Neural progenitor cell (in vitro differentiated cells): Measurements from ENCODE around the gene TNF. TPM values are rescaled to one million over a fixed set of nuclear protein-coding genes. Genes with fewer than 3 reads are reported as not detected.

Experiments used
- DNase-seq: peaks from one replicate; pipeline ENCODE4 v3.0.0-alpha.2; 2016; ENCODE audit warnings: low spot score
- H2AFZ ChIP-seq: fragments of 200-600 bp; sonication (generic); replicated peaks from 2 replicates; pipeline ENCODE4 v1.6.1; 2016; ENCODE audit warnings: antibody characterized with exemption
- H3F3A ChIP-seq: fragments of 200-600 bp; sonication (generic); 2 replicates; pipeline ENCODE4 v1.6.1; 2016; ENCODE audit warnings: antibody characterized with exemption, low read depth
- H3K27ac ChIP-seq: fragments of 200-600 bp; sonication (generic); 2 replicates; pipeline ENCODE4 v1.5.1; 2016; ENCODE audit warnings: mild to moderate bottlenecking
- H3K27me3 ChIP-seq: fragments of 200-600 bp; sonication (generic); 2 replicates; pipeline ENCODE4 v1.6.1; 2016; ENCODE audit warnings: mild to moderate bottlenecking, moderate library complexity
- H3K36me3 ChIP-seq: fragments of 200-600 bp; sonication (generic); 2 replicates; pipeline ENCODE4 v1.5.1; 2016
- H3K4me1 ChIP-seq: fragments of 200-600 bp; sonication (generic); 2 replicates; pipeline ENCODE4 v1.6.1; 2016; ENCODE audit warnings: mixed run types
- H3K4me2 ChIP-seq: fragments of 200-600 bp; sonication (generic); 2 replicates; pipeline ENCODE4 v1.6.1; 2016
- H3K4me3 ChIP-seq: fragments of 200-600 bp; sonication (generic); 2 replicates; pipeline ENCODE4 v1.5.1; 2016
- H3K79me2 ChIP-seq: fragments of 200-600 bp; sonication (generic); 2 replicates; pipeline ENCODE4 v1.6.1; 2016; ENCODE audit warnings: low read depth
- H3K9ac ChIP-seq: fragments of 200-600 bp; sonication (generic); 2 replicates; pipeline ENCODE4 v1.6.1; 2016
- H3K9me3 ChIP-seq: fragments of 200-600 bp; sonication (generic); 2 replicates; pipeline ENCODE4 v1.5.1; 2016; ENCODE audit warnings: low read depth
- H4K20me1 ChIP-seq: fragments of 200-600 bp; sonication (generic); 2 replicates; pipeline ENCODE4 v1.6.1; 2016; ENCODE audit warnings: low read depth
- H3K27ac Mint-ChIP-seq: 3 replicates; pipeline ENCODE4 v1.8.0; 2021; ENCODE audit warnings: mixed read lengths
- H3K27me3 Mint-ChIP-seq: 2 replicates; pipeline ENCODE4 v1.8.0; 2022; ENCODE audit warnings: low read depth, mild to moderate bottlenecking, inconsistent platforms, moderate library complexity, mixed read lengths; ENCODE audit not compliant: insufficient read depth
- H3K36me3 Mint-ChIP-seq: 3 replicates; pipeline ENCODE4 v1.8.0; 2021; ENCODE audit warnings: mixed read lengths
- H3K4me1 Mint-ChIP-seq: 3 replicates; pipeline ENCODE4 v1.8.0; 2021; ENCODE audit warnings: mixed read lengths
- H3K4me3 Mint-ChIP-seq: 3 replicates; pipeline ENCODE4 v1.8.0; 2021; ENCODE audit warnings: mild to moderate bottlenecking, moderate library complexity, mixed read lengths
- H3K9me3 Mint-ChIP-seq: 3 replicates; pipeline ENCODE4 v1.8.0; 2020; ENCODE audit warnings: mixed read lengths
- EZH2 ChIP-seq: fragments of 200-600 bp; sonication (generic); IDR thresholded peaks from 2 replicates; pipeline ENCODE4 v1.6.1; 2017; ENCODE audit warnings: antibody characterized with exemption, mild to moderate bottlenecking, moderate library complexity
- EZH2phosphoT487 ChIP-seq: fragments of 200-600 bp; sonication (generic); IDR thresholded peaks from 2 replicates; pipeline ENCODE4 v1.6.1; 2017; ENCODE audit warnings: antibody characterized with exemption
- total RNA-seq: library from RNA; depleted of rRNA; stranded (reverse); fragments of >200 nt; gene quantifications from 2 replicates; pipeline ENCODE4 v1.2.3, GENCODE V29; 2015; ENCODE audit warnings: low replicate concordance
- TF ChIP-seq, protein P1 (sequence below): fragments of 200-600 bp; sonication (generic); IDR thresholded peaks from 2 replicates; pipeline ENCODE4 v1.5.1; 2017; ENCODE audit warnings: antibody characterized with exemption, mild to moderate bottlenecking

Gene TNF
- total RNA-seq, 1 donor from 2014 or later: not detected

GRCh38 chr6:31558318-31558625 lies 17.1 kb upstream of the TNF start:
- DNase-seq: no peak
- Histone ChIP-seq H3K27ac (no peak overlapping the region), H3K36me3 (no peaks in the 10 kb centered on the region), H4K20me1 (no peaks in the 10 kb centered on the region), H3K27me3 (no peaks in the 10 kb centered on the region), H3K9me3 (no peaks in the 10 kb centered on the region), H3K9ac (no peak overlapping the region), H3K4me1 (no peaks in the 10 kb centered on the region), H3F3A (no peaks in the 10 kb centered on the region), H3K4me3 (no peak overlapping the region), H3K4me2 (no peak overlapping the region), H3K79me2 (peaks cover 3% of the 10 kb centered on the region), H2AFZ (no peak overlapping the region)
- Mint-ChIP-seq H3K4me3 (no peak overlapping the region), H3K36me3 (peaks cover 12% of the 10 kb centered on the region), H3K27ac (no peak overlapping the region), H3K4me1 (no peaks in the 10 kb centered on the region), H3K9me3 (no peaks in the 10 kb centered on the region), H3K27me3 (no peaks in the 10 kb centered on the region)
- TF ChIP-seq, protein P1, sequence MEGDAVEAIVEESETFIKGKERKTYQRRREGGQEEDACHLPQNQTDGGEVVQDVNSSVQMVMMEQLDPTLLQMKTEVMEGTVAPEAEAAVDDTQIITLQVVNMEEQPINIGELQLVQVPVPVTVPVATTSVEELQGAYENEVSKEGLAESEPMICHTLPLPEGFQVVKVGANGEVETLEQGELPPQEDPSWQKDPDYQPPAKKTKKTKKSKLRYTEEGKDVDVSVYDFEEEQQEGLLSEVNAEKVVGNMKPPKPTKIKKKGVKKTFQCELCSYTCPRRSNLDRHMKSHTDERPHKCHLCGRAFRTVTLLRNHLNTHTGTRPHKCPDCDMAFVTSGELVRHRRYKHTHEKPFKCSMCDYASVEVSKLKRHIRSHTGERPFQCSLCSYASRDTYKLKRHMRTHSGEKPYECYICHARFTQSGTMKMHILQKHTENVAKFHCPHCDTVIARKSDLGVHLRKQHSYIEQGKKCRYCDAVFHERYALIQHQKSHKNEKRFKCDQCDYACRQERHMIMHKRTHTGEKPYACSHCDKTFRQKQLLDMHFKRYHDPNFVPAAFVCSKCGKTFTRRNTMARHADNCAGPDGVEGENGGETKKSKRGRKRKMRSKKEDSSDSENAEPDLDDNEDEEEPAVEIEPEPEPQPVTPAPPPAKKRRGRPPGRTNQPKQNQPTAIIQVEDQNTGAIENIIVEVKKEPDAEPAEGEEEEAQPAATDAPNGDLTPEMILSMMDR: no peak
- TF ChIP-seq EZH2phosphoT487: no peak
- TF ChIP-seq EZH2: no peak

DNA sequence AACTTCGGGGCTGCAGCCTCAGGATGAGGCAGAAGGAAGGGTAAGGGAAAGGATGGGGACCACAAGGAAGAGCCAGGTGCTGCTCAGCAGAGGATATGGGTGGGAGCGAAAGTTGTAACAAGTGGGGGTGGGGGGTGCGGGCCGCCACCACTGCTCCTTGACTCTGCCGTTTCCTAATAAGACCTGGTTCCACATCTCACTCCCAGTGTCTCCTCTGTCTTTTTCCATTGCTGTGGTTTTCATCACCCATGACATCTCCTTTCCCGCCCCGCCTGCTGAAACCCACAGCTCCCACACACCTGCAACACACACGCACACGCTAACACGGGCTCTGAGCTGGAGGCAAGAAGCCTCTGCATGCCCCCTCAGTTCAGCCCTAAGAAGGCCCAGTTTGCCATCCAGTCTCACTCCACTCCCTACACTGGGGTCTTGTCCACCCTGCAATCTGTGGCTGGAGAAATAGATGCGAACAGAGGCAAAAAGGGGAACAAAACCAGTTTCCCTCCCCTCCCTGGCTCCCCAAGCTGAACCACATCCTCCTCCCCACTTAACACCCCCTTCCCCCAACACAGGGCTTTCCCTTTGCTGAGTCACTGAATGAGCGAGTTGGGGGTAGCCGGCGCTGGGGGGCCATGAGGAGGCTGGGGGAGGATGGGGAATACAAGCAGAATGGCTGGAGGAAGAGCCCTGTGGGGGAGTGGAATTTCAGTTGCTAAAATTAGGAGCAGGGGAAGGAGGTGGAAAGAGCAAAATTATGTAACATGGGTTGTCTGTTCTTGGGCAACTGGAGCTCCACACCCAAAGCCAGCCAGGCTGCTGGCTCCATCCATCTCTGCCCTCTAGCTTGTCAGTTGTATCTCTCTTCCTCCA lies 16.5 kb upstream of the TNF start:
- no peak overlapping the region for H3K4me2 ChIP-seq
- no peaks in the 10 kb centered on the region for H4K20me1 ChIP-seq
- no peaks in the 10 kb centered on the region for H3K36me3 ChIP-seq
- Mint-ChIP-seq H3K4me3 (no peak overlapping the region), H3K9me3 (no peaks in the 10 kb centered on the region), H3K4me1 (no peaks in the 10 kb centered on the region), H3K27me3 (no peaks in the 10 kb centered on the region), H3K36me3 (peaks cover 12% of the 10 kb centered on the region), H3K27ac (no peak overlapping the region)
- H3K4me3 ChIP-seq: no peak overlapping the region
- no peaks in the 10 kb centered on the region for H3K4me1 ChIP-seq
- no peaks in the 10 kb centered on the region for H3K27me3 ChIP-seq
- TF ChIP-seq, protein P1: no peak
- no peak for TF ChIP-seq EZH2
- no peak for TF ChIP-seq EZH2phosphoT487
- no peak overlapping the region for H2AFZ ChIP-seq
- peaks cover 3% of the 10 kb centered on the region for H3K79me2 ChIP-seq
- H3K27ac ChIP-seq: no peak overlapping the region
- H3F3A ChIP-seq: no peaks in the 10 kb centered on the region
- no peaks in the 10 kb centered on the region for H3K9me3 ChIP-seq
- no peak overlapping the region for H3K9ac ChIP-seq
- no peak for DNase-seq

- H3K27ac Mint-ChIP-seq: no peak overlapping the region
Measured at GRCh38 chr6:31559606-31559957, 15.8 kb upstream of the TNF start.

More at GRCh38 chr6:31559606-31559957, 15.8 kb upstream of the TNF start:
- Histone ChIP-seq H2AFZ (no peak overlapping the region), H3K27ac (no peak overlapping the region), H4K20me1 (no peaks in the 10 kb centered on the region), H3F3A (no peaks in the 10 kb centered on the region), H3K9me3 (no peaks in the 10 kb centered on the region), H3K27me3 (no peaks in the 10 kb centered on the region), H3K9ac (no peak overlapping the region), H3K4me1 (no peaks in the 10 kb centered on the region), H3K4me3 (no peak overlapping the region), H3K36me3 (no peaks in the 10 kb centered on the region), H3K4me2 (no peak overlapping the region), H3K79me2 (peaks cover 1% of the 10 kb centered on the region)
- H3K4me1 Mint-ChIP-seq: no peaks in the 10 kb centered on the region
- no peak overlapping the region for H3K4me3 Mint-ChIP-seq
- peaks cover 12% of the 10 kb centered on the region for H3K36me3 Mint-ChIP-seq
- TF ChIP-seq, protein P1: no peak
- TF ChIP-seq EZH2 (no peak), EZH2phosphoT487 (no peak)
- no peaks in the 10 kb centered on the region for H3K27me3 Mint-ChIP-seq
- DNase-seq: no peak
- no peaks in the 10 kb centered on the region for H3K9me3 Mint-ChIP-seq
